ENCODE results near the gene FOXK1.

FOXK1 gene

GRCh38 chr7:4775848-4776623 is 93.9 kb downstream of the FOXK1 start:
- TF ChIP-seq, protein P1, sequence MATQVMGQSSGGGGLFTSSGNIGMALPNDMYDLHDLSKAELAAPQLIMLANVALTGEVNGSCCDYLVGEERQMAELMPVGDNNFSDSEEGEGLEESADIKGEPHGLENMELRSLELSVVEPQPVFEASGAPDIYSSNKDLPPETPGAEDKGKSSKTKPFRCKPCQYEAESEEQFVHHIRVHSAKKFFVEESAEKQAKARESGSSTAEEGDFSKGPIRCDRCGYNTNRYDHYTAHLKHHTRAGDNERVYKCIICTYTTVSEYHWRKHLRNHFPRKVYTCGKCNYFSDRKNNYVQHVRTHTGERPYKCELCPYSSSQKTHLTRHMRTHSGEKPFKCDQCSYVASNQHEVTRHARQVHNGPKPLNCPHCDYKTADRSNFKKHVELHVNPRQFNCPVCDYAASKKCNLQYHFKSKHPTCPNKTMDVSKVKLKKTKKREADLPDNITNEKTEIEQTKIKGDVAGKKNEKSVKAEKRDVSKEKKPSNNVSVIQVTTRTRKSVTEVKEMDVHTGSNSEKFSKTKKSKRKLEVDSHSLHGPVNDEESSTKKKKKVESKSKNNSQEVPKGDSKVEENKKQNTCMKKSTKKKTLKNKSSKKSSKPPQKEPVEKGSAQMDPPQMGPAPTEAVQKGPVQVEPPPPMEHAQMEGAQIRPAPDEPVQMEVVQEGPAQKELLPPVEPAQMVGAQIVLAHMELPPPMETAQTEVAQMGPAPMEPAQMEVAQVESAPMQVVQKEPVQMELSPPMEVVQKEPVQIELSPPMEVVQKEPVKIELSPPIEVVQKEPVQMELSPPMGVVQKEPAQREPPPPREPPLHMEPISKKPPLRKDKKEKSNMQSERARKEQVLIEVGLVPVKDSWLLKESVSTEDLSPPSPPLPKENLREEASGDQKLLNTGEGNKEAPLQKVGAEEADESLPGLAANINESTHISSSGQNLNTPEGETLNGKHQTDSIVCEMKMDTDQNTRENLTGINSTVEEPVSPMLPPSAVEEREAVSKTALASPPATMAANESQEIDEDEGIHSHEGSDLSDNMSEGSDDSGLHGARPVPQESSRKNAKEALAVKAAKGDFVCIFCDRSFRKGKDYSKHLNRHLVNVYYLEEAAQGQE (IDR thresholded peaks at IDR 0.05; ENCODE audit: insufficient replicate concordance, low read depth): no peak
- TF ChIP-seq GABPA (IDR thresholded peaks at IDR 0.05; ENCODE audit: low read depth): no peak
- TF ChIP-seq, protein P2, sequence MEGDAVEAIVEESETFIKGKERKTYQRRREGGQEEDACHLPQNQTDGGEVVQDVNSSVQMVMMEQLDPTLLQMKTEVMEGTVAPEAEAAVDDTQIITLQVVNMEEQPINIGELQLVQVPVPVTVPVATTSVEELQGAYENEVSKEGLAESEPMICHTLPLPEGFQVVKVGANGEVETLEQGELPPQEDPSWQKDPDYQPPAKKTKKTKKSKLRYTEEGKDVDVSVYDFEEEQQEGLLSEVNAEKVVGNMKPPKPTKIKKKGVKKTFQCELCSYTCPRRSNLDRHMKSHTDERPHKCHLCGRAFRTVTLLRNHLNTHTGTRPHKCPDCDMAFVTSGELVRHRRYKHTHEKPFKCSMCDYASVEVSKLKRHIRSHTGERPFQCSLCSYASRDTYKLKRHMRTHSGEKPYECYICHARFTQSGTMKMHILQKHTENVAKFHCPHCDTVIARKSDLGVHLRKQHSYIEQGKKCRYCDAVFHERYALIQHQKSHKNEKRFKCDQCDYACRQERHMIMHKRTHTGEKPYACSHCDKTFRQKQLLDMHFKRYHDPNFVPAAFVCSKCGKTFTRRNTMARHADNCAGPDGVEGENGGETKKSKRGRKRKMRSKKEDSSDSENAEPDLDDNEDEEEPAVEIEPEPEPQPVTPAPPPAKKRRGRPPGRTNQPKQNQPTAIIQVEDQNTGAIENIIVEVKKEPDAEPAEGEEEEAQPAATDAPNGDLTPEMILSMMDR (IDR thresholded peaks at IDR 0.05; ENCODE audit: insufficient read depth, low read length): no peak
- no peak for TF ChIP-seq SPI1 (IDR thresholded peaks at IDR 0.05; ENCODE audit: borderline replicate concordance, low read depth)
- TF ChIP-seq POLR2AphosphoS5 (IDR thresholded peaks at IDR 0.05; ENCODE audit: low read depth): no peak
- H3K27me3 ChIP-seq (ENCODE audit: insufficient read depth, poor library complexity, severe bottlenecking): no peaks in the 10 kb centered on the region
- peak overlapping the region; percentile 99 for H3K4me3 ChIP-seq (replicated peaks; ENCODE audit: insufficient read depth, low read length)
- peak in 1 of 2 experiments; percentile 45 for DNase-seq (ENCODE audit: low read depth in 1 of 2, low spot score in 1 of 2)
- peak overlapping the region; percentile 91 for H3K27ac ChIP-seq (replicated peaks)

GRCh38 chr7:4779118-4779517 is 97.0 kb downstream of the FOXK1 start:
- no peaks in the 10 kb centered on the region for H3K27me3 ChIP-seq (ENCODE audit: insufficient read depth, poor library complexity, severe bottlenecking)
- TF ChIP-seq, protein P1 (IDR thresholded peaks at IDR 0.05; ENCODE audit: insufficient replicate concordance, low read depth): no peak
- TF ChIP-seq POLR2AphosphoS5 (IDR thresholded peaks at IDR 0.05; ENCODE audit: low read depth) (no peak), GABPA (IDR thresholded peaks at IDR 0.05; ENCODE audit: low read depth) (no peak), SPI1 (IDR thresholded peaks at IDR 0.05; ENCODE audit: borderline replicate concordance, low read depth) (no peak)
- TF ChIP-seq, protein P2 (IDR thresholded peaks at IDR 0.05; ENCODE audit: insufficient read depth, low read length): no peak

DNA sequence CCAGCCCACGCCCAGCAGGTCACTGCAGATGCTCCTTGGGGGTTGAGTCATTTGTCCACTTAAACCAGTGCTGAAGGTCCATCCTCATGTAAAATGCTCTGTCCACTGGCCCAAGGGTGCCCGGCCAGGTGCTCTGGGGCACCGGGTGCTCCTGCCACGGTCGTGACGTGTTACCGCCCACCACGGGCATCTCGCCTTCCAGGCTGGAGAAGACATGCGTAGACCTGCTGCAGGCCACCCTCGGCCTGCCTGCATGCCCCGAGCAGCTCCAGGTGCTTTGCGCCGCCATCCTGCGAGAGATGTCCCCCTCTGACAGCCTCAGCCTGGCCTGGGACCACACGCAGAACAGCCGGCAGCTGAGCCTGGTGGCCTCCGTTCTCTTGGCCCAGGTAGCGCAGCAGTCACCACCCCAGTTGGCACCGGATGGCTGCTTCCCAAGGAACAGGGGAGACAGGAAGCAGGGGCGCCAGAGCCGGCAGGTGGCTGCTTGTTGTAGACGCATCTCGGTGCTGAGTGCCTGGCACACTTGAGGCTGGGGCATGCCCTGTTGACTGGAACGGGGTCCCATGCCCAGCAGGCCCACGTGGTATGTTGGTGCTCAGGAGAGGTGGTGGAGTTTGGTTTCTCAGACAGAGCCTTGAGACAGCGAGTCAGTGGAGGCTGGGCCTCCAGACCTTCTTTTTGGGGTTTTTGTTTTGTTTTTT is 99.4 kb downstream of the FOXK1 start:
- H3K27ac ChIP-seq (replicated peaks): no peak overlapping the region
- no peak for DNase-seq (ENCODE audit: low read depth in 1 of 2, low spot score in 1 of 2)
- H3K27me3 ChIP-seq (ENCODE audit: insufficient read depth, poor library complexity, severe bottlenecking): no peaks in the 10 kb centered on the region
- H3K4me3 ChIP-seq (replicated peaks; ENCODE audit: insufficient read depth, low read length): no peak overlapping the region
- TF ChIP-seq POLR2AphosphoS5 (IDR thresholded peaks at IDR 0.05; ENCODE audit: low read depth) (no peak), GABPA (IDR thresholded peaks at IDR 0.05; ENCODE audit: low read depth) (no peak), SPI1 (IDR thresholded peaks at IDR 0.05; ENCODE audit: borderline replicate concordance, low read depth) (no peak)
- TF ChIP-seq, protein P2 (IDR thresholded peaks at IDR 0.05; ENCODE audit: insufficient read depth, low read length): no peak
- TF ChIP-seq, protein P1 (IDR thresholded peaks at IDR 0.05; ENCODE audit: insufficient replicate concordance, low read depth): no peak

More at GRCh38 chr7:4779118-4779517, 97.0 kb downstream of the FOXK1 start:
- no peak for DNase-seq (ENCODE audit: low read depth in 1 of 2, low spot score in 1 of 2)
- no peak overlapping the region for H3K27ac ChIP-seq (replicated peaks)
- no peak overlapping the region for H3K4me3 ChIP-seq (replicated peaks; ENCODE audit: insufficient read depth, low read length)
